HL-60 (cell line): Measurements from ENCODE around the gene IFITM2.

Experiments used
- CTCF ChIP-seq: IDR thresholded peaks from one replicate; pipeline ENCODE4 v1.5.1; 2011; ENCODE audit warnings: low read length, control low read depth, inconsistent platforms; ENCODE audit not compliant: insufficient read depth
- REST ChIP-seq: IDR thresholded peaks from 2 replicates; pipeline ENCODE4 v1.6.1; 2012; ENCODE audit warnings: low read depth; ENCODE audit not compliant: insufficient replicate concordance

- no peak for TF ChIP-seq CTCF
- TF ChIP-seq REST = no peak
Measured at GRCh38 chr11:356610-357009, 49.0 kb downstream of the IFITM2 start.
